Measurements from ENCODE around the gene CYP2S1.

GRCh38 chr19:41192574-41193429 lies at the start of gene CYP2S1:
- TF ChIP-seq, protein P1, sequence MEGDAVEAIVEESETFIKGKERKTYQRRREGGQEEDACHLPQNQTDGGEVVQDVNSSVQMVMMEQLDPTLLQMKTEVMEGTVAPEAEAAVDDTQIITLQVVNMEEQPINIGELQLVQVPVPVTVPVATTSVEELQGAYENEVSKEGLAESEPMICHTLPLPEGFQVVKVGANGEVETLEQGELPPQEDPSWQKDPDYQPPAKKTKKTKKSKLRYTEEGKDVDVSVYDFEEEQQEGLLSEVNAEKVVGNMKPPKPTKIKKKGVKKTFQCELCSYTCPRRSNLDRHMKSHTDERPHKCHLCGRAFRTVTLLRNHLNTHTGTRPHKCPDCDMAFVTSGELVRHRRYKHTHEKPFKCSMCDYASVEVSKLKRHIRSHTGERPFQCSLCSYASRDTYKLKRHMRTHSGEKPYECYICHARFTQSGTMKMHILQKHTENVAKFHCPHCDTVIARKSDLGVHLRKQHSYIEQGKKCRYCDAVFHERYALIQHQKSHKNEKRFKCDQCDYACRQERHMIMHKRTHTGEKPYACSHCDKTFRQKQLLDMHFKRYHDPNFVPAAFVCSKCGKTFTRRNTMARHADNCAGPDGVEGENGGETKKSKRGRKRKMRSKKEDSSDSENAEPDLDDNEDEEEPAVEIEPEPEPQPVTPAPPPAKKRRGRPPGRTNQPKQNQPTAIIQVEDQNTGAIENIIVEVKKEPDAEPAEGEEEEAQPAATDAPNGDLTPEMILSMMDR (IDR thresholded peaks at IDR 0.05) = no peak
- peak; percentile 77 for TF ChIP-seq POLR2A (IDR thresholded peaks at IDR 0.05)
- TF ChIP-seq POLR2AphosphoS5 (IDR thresholded peaks at IDR 0.05) = peak; percentile 52 to 78 (median 73)
- TF ChIP-seq EP300 (IDR thresholded peaks at IDR 0.05; ENCODE audit: low read depth) = no peak
